ENCODE data around the gene MPV17. TPM values are rescaled to one million over a fixed set of nuclear protein-coding genes. Genes with fewer than 3 reads are reported as not detected.
A peak's percentile ranks its signal among the peaks of the same experiment; 100 is the strongest.

The MPV17 gene
- total and polyA plus RNA-seq, 9 of the 15 experiments (the other 6 are each of a cell fraction or from before 2014, with no cell fraction given): 54.7 to 140 (median 70.2) TPM

DNA sequence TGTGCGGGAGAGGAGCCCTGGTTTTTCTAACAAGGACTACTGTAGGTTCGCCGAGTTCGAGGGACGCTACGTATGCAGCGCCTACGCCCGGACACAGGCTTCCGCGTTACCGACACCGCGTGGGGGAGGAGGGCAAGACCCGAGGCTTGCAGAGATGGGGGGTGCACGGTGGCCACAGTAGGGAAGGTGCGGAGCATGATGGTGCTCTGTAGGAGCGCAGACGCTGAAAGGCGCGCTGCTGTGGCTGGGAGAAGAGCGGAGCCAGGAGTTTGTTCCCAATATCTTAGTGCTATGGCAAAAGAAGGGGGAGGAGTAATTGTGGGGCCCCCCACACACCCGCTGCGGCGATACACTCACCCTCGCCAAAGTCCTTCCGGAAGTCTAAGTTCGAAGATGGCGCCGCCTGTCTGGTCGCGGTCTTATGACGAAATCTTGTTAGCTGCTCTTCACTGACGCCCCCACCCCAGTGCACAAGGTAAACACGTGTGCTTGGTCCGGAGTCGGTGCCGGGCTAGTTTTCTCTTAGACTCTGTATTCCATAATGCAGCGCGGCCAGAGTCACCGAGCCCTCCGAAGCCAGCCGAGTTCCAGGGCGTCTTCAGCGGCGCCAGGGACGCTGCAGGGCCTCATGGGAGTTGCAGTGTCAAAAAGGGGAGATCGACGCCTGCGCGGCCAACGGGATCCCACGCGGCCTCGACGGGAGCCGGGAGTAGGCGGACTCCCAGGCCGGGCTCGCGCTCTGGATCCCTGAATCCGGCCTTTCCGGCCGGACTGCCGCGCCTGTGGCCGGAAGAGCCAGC, 33.7 kb upstream of the MPV17 start, which contains the start of gene GTF3C2 (continued):
- no peak for TF ChIP-seq ZFP1 (CRISPR knock-in tag; IDR thresholded peaks at IDR 0.05)
- TF ChIP-seq, protein P1, sequence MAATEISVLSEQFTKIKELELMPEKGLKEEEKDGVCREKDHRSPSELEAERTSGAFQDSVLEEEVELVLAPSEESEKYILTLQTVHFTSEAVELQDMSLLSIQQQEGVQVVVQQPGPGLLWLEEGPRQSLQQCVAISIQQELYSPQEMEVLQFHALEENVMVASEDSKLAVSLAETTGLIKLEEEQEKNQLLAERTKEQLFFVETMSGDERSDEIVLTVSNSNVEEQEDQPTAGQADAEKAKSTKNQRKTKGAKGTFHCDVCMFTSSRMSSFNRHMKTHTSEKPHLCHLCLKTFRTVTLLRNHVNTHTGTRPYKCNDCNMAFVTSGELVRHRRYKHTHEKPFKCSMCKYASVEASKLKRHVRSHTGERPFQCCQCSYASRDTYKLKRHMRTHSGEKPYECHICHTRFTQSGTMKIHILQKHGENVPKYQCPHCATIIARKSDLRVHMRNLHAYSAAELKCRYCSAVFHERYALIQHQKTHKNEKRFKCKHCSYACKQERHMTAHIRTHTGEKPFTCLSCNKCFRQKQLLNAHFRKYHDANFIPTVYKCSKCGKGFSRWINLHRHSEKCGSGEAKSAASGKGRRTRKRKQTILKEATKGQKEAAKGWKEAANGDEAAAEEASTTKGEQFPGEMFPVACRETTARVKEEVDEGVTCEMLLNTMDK (IDR thresholded peaks at IDR 0.05; ENCODE audit: borderline replicate concordance, insufficient read depth, low read depth, low read length, poor library complexity, severe bottlenecking): no peak
- peak in 1 of 2 experiments; percentile 43; a peak in 1 of 4 replicates for TF ChIP-seq CSDE1 (IDR thresholded peaks at IDR 0.05)
- TF ChIP-seq KHSRP (IDR thresholded peaks at IDR 0.05): no peak
- TF ChIP-seq NONO (IDR thresholded peaks at IDR 0.05; ENCODE audit: low read depth in 2 of 2, low read length in 1 of 2): peak in 1 of 2 experiments; percentile 95; a peak in 1 of 4 replicates
- TF ChIP-seq, protein P2, sequence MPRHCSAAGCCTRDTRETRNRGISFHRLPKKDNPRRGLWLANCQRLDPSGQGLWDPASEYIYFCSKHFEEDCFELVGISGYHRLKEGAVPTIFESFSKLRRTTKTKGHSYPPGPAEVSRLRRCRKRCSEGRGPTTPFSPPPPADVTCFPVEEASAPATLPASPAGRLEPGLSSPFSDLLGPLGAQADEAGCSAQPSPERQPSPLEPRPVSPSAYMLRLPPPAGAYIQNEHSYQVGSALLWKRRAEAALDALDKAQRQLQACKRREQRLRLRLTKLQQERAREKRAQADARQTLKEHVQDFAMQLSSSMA (CRISPR knock-in tag; IDR thresholded peaks at IDR 0.05): 0 out of 2 replicates have a peak, but pooled peaks have one; percentile 10
- no peak for TF ChIP-seq BRD9 (IDR thresholded peaks at IDR 0.05; ENCODE audit: low read depth, partially characterized antibody)
- TF ChIP-seq, protein P3, sequence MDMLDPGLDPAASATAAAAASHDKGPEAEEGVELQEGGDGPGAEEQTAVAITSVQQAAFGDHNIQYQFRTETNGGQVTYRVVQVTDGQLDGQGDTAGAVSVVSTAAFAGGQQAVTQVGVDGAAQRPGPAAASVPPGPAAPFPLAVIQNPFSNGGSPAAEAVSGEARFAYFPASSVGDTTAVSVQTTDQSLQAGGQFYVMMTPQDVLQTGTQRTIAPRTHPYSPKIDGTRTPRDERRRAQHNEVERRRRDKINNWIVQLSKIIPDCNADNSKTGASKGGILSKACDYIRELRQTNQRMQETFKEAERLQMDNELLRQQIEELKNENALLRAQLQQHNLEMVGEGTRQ (CRISPR knock-in tag; IDR thresholded peaks at IDR 0.05): peak; percentile 27
- TF ChIP-seq PHTF2 (CRISPR knock-in tag; IDR thresholded peaks at IDR 0.05): no peak
- TF ChIP-seq ZNF589 (CRISPR knock-in tag; IDR thresholded peaks at IDR 0.05; ENCODE audit: low read depth): no peak
- peak; percentile 16; the same call in 1 of the 2 replicates for TF ChIP-seq KLF13 (tag; IDR thresholded peaks at IDR 0.05; ENCODE audit: borderline replicate concordance, low read depth)
- peak; percentile 96 for TF ChIP-seq ATF7 (IDR thresholded peaks at IDR 0.05)
- TF ChIP-seq, protein P4, sequence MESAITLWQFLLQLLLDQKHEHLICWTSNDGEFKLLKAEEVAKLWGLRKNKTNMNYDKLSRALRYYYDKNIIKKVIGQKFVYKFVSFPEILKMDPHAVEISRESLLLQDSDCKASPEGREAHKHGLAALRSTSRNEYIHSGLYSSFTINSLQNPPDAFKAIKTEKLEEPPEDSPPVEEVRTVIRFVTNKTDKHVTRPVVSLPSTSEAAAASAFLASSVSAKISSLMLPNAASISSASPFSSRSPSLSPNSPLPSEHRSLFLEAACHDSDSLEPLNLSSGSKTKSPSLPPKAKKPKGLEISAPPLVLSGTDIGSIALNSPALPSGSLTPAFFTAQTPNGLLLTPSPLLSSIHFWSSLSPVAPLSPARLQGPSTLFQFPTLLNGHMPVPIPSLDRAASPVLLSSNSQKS (CRISPR knock-in tag; IDR thresholded peaks at IDR 0.05): no peak
- TF ChIP-seq FOXK1 (CRISPR knock-in tag; IDR thresholded peaks at IDR 0.05; ENCODE audit: borderline replicate concordance): peak; percentile 84; the same call in 1 of the 2 replicates
- no peak for TF ChIP-seq THRAP3 (IDR thresholded peaks at IDR 0.05; ENCODE audit: borderline replicate concordance)
- no peak; the same call in 1 of the 2 replicates for TF ChIP-seq CC2D1A (IDR thresholded peaks at IDR 0.05)
- 0 out of 2 replicates have a peak, but pooled peaks have one; percentile 28 for TF ChIP-seq NFATC3 (IDR thresholded peaks at IDR 0.05)
- TF ChIP-seq STAG1 (CRISPR knock-in tag; IDR thresholded peaks at IDR 0.05; ENCODE audit: borderline replicate concordance): no peak
- no peak; a peak in 1 of 4 replicates for TF ChIP-seq TEAD1 (CRISPR knock-in tag; IDR thresholded peaks at IDR 0.05)
- no peak for TF ChIP-seq CCAR2 (IDR thresholded peaks at IDR 0.05; ENCODE audit: low read depth, low read length)
- TF ChIP-seq ELF2 (CRISPR knock-in tag; IDR thresholded peaks at IDR 0.05): peak; percentile 89
- TF ChIP-seq, protein P5, sequence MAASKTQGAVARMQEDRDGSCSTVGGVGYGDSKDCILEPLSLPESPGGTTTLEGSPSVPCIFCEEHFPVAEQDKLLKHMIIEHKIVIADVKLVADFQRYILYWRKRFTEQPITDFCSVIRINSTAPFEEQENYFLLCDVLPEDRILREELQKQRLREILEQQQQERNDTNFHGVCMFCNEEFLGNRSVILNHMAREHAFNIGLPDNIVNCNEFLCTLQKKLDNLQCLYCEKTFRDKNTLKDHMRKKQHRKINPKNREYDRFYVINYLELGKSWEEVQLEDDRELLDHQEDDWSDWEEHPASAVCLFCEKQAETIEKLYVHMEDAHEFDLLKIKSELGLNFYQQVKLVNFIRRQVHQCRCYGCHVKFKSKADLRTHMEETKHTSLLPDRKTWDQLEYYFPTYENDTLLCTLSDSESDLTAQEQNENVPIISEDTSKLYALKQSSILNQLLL (CRISPR knock-in tag; IDR thresholded peaks at IDR 0.05; ENCODE audit: borderline replicate concordance): no peak

Data from K562 (cell line).